Lower leg skin (tissue), 3 donors: Measurements from ENCODE around the gene ICOS.

Experiments
- POLR2A ChIP-seq, 2 donors: fragments of 450-650 bp; IDR thresholded peaks; one replicate each; pipeline ENCODE4 v1.6.1; 2016 to 2017; ENCODE audit warnings: antibody characterized with exemption in 2 of 2, mild to moderate bottlenecking in 1 of 2, moderate library complexity in 1 of 2
- TF ChIP-seq, protein P1 (sequence below), 3 donors: fragments of 450-650 bp; IDR thresholded peaks; one replicate each; pipeline ENCODE4 v1.5.1; 2016; ENCODE audit warnings: antibody characterized with exemption in 3 of 3, mild to moderate bottlenecking in 3 of 3, moderate library complexity in 2 of 3

DNA sequence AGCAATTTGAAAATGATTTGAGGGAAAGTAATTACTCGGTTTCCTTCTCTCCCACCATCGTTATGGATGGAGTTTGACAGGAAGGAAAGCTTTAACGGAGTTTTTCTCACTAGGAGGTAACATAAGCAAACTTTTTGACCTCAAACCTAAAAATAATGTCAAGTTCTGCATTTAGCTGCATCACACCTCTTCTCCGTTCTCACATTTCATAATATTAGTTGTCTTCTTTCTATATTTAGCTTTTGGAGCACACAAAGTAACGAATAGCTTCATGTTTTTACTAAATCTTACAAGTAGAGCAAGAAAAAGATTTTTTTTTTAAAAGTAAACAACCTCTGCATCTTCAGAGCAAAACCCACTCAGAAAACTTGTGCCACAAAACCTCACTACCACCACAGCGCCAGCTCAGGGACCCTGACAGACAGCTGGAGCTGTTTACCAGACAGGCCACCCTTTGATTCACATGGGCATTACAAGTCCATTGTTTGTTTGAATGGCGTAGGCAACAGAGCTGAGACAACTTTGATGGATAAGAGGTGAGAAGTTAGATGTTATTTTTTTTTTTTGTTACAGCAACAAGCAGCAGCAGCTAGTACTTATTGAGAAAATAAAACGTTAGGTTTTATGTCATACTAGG lies 21.9 kb upstream of the ICOS start:
- TF ChIP-seq, protein P1, sequence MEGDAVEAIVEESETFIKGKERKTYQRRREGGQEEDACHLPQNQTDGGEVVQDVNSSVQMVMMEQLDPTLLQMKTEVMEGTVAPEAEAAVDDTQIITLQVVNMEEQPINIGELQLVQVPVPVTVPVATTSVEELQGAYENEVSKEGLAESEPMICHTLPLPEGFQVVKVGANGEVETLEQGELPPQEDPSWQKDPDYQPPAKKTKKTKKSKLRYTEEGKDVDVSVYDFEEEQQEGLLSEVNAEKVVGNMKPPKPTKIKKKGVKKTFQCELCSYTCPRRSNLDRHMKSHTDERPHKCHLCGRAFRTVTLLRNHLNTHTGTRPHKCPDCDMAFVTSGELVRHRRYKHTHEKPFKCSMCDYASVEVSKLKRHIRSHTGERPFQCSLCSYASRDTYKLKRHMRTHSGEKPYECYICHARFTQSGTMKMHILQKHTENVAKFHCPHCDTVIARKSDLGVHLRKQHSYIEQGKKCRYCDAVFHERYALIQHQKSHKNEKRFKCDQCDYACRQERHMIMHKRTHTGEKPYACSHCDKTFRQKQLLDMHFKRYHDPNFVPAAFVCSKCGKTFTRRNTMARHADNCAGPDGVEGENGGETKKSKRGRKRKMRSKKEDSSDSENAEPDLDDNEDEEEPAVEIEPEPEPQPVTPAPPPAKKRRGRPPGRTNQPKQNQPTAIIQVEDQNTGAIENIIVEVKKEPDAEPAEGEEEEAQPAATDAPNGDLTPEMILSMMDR (IDR thresholded peaks at IDR 0.05): no peak
- TF ChIP-seq POLR2A (IDR thresholded peaks at IDR 0.05): no peak
